ENCODE data around the gene ECE1.
"Not testable (repeated sequence)": the region's sequence is repeated elsewhere in the genome, so short reads cannot be mapped to it uniquely, and the experiment has no call there.

ECE1 gene

DNA sequence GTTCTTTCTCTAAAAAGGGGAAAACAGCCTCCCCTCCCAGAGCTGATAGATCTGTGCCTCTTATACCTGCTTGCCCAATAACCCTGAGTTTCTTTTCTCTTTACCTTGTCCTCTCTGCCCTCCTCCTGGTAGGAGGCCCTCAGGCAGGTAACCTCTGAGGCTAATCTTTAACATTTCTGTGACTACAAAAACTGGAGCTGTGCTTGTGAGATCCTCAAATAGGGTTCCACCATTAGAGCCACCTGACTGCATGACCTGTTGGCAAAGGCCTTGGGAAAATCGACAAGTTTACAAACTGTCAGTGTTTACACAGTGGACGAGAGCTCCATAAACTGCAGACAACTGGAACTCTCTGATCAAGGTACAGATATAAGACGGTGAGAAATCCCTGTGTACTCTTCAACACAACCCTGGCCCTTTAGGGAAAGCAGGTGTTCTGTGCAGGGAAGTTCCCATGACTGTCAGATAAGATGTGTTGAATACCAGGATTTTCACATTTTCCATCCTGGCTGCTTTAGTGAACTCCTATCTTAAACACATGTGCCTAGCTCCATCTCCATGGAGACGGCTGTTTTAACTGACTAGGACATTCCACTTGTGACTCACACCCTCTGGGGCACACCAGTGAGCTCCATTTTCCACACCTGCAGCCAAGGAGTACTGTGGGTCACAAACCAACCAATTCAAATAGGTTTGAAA lies 38.3 kb downstream of the ECE1 start:
- DNase-seq (ENCODE audit: low read depth) = no peak

DNA sequence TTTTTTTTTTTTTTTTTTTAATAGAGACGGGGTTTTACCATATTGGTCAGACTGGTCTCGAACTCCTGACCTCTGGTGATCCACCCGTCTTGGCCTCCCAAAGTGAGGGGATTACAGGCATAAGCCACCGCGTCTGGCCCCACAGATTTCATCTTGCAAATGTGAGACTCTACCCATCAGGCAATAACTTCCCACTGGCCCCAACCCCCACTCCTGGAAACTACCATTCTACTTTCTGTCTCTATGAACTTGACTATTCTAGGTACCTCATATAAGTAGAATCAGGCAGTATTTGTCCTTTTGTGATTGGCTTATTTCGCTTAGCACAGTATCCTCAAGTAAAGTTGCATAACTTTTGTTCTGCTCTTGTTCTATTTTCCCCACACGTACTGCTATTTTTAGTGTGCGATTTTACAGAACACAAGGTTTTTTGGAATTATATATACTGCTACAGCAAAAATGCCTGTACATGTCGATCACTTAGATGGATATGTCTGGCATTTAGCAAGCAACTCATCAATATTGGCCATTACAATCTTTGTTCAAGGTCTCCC lies 40.2 kb downstream of the ECE1 start:
- DNase-seq (ENCODE audit: low read depth) = no peak

DNA sequence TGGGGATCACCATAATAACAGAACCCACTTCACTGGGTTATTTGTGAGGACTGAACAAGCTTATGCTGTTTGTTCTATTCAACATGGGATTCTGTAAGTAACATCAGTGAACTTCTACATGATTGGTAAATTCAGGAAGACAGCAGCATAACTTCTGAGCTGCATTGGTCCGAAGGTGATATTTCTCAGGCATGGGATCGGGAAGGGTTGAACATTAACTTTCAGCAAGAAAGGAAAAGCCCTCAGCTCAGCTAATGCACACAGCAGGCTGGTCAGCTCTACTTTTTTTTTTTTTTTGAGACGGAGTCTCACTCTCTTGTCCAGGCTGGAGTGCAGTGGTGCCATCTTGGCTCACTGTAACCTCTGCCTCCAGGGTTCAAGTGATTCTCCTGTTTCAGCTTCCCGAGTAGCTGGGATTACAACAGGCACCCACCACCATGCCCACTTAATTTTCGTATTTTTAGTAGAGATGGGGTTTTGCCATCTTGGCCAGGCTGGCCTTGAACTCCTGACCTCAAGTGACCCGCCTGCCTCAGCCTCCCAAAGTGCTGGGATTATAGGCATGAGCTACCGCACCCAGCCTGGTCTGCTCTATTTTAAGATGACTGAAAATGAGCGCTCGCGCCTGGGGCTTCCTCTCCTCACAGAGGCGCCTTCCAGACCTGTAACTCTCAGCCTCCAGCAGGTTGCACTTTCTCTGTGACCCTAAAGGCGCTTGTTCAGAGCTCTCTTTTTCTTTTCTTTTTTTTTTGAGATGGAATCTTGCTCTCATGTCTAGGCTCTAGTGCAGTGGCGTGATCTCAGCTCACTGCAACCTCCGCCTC lies 42.2 kb downstream of the ECE1 start:
- DNase-seq (ENCODE audit: low read depth) = no peak

GRCh38 chr1:21246905-21247642 lies 43.2 kb downstream of the ECE1 start:
- DNase-seq (ENCODE audit: low read depth) = no peak

DNA sequence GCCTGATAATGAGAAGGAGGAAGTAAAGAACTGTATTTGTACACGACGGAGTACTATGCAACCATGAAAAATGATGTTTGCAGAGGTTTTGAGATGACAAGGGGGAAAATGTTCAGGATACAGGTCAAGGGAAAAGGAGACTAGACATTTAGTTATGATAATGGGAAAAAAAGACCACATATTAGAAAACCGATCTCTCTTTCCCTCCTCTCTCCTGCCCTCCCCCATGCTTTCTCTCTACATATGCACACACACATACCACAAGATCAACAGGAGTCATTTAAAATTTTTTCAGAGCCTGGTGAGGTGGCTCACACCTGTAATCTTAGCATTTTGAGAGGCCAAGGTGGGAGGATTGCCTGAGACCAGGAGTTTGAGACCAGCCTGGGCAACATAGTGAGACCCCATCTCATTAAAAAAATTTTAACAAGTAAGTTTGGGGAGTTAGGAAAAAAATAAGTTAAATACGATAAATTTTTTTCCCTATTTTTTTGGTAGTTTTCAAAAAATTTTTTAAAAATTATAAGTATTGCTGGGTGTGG lies 44.5 kb downstream of the ECE1 start:
- no peak for DNase-seq (ENCODE audit: low read depth)

DNA sequence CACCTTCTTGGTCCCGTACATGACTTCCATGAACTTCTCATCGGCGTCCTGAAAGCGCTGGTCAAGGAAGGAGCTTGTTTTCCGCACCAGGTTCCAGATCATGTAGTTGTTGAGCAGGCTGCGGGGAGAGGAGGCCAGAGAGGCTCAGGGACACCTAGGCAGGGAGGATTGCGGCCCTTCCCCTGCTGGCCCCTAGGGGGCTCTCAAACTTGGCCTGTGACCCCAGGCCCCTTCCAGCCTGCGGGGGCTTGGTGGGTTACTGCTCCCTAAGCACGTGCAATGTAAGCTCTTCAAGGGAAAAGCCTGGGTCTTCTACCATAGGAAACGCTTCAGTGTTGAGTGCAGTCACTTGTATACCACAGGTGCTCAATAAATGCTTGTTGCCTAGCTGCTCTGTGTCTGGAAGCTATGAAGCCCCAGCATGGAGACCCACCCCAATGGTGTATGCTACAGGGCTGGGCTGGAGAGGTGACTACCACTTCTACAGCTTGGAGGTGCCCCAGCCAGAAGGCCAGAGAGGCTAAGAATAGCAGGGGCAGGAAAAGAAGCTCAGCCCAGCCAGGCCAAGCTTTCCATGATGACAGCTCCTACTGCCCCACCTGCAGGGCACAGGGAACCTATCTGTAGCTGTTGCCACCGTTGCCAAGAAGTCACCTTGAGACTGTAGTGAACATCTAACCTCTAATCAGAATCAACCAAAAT lies 45.1 kb downstream of the ECE1 start:
- no peak for DNase-seq (ENCODE audit: low read depth)

DNA sequence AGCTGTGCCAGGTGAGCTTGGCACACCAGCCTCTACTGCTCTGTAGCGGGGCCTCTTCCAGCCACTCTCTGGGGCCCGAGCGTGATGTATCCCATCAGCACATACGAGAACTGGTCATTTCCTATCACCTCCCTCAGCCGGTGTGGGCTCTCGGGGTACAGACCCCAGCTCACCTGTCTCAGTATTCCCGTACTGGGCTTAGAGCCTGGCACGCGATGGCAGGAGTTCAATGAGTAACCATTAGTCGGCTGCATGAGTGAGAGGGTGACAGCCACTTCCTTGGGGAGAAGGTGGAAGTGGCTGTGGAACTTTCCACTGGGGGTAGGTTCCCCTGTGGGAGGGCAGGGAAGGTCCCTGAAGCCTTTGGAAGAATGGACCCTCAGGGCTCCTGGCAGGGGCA lies 46.1 kb downstream of the ECE1 start:
- no peak for DNase-seq (ENCODE audit: low read depth)

GRCh38 chr1:21242846-21243245 lies 47.4 kb downstream of the ECE1 start:
- DNase-seq (ENCODE audit: low read depth) = no peak

DNA sequence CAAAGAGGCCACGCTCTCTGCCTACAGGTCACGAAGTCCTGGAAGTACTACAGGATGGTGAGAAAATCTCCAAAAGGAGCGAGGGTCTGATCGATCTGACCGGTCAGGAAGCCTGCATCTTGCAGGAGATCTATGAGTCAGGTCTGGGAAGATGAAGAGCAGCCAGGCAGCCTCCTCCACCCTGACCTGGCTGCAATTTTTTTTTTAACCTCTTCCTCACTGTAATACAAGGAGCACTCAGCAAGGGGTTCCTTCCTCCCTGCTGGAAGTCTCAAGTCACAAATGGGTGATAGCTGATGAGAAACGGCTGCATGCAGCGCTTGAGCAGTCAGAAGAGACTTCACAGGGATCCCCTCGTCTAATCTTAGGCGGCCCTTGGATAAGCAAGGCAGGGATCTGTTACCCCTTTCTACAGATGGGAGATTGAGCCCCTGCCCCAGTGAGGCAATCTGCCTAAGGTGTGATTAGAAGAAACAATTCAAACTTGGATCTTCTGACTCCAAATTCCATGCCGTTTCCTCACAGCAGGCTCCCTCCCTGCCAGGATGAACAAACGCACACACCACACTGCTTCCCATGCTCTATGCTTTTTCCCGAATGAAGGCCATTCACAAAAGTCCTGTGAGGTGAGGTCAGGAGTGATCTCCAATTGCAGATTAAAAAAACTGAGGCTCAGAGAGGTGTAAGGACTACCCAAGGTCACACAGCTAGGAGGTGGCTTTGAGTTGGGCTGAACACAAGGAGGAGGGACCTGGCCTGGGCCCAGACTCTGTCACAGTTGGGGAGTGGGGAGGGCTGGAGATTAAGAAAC lies 48.3 kb downstream of the ECE1 start:
- no peak for DNase-seq (ENCODE audit: low read depth)

DNA sequence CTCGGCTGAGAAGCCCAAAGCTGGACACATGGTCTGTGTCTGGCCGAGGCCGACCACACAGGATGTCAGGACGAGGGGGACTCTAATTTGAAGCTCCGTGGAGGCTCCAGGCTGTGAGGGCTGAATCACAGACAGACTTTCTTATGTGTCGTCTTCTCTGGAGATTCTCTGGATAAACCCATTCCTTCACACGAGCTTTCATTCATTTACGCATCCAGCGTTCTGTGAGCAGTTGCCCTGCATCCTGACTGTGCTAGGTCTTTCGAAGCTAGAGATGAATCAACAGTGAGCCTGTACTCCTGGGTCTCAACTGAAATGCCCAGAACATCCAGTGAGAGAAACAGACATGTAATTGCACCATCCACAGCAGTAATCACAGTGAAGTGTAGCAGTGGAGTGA lies 49.6 kb downstream of the ECE1 start:
- DNase-seq (ENCODE audit: low read depth) = no peak

GRCh38 chr1:21239221-21239620 lies 51.0 kb downstream of the ECE1 start:
- DNase-seq (ENCODE audit: low read depth) = no peak

- DNase-seq (ENCODE audit: low read depth) = no peak
These were observed 52.0 kb downstream of the ECE1 start for GRCh38 chr1:21238141-21238800.

DNA sequence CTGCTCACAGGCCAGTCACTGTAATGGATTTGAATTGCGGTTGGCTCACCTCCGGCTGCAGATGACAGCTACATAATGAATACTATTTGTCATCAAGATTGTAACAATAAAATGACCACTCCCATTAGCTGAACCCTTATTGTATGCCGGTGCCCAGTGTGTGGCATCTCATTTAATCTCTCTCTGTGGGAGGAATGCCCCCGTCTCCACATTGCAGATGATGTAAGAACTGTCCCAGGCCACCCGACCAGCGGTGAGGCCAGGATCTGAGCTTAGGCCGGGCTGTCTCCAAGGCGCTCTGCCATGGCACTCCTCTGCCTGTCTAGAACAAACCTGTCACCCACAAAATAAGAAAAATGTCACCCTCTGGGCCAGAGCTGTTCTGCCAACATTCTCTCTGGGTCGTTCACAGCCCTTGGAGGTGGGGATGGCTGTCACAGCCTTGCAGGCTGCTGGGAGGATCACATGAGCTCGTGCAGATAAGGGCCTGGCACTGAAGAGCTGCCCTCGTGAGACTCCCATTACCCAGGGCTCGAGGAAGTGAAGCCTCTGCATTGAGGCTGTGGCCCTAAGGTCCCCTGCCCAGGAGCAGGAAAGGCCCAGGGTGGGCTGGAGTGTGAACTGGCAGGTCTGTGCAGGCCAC lies 52.7 kb downstream of the ECE1 start:
- no peak for DNase-seq (ENCODE audit: low read depth)

GRCh38 chr1:21236178-21236577 lies 54.1 kb downstream of the ECE1 start:
- no peak for DNase-seq (ENCODE audit: low read depth)

DNA sequence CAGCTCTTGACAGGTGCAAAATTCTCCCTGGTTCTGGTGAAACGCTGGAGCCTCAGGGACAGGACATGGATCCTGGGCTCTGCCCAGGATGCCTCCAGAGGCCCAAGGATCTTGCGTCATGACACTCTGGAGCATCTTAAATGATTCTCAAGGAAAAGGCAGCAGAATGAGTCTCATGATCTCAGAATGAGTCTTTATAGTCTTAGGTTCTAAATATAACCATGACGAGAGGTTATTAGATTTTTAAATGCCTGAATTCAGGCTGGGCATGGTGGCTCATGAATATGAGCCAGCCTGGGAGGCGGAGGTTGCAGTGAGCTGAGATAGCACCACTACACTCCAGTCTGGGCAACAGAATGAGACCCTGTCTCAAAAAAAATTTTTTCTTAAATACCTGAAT lies 55.5 kb downstream of the ECE1 start:
- no peak for DNase-seq (ENCODE audit: low read depth)

DNA sequence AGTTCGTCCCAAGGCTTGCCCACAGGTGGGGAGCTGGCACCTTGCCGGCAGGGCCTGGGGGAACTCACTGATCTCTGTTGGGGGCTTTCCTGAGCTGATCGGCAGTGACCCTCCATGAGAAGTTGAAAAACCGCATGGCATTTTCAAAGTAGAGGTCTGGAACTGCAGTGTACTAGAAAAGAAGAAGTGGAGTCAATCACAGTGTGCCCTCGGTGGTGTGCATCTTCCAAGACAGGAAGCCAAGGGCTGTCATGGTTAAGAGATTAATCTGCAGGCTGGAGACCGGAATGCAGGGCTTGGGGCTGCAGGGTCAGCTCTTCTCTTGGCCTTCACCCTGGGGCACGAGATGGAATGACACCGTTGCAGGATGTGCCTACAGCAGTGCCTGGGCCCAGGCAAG lies 56.8 kb downstream of the ECE1 start:
- DNase-seq (ENCODE audit: low read depth) = no peak

DNA sequence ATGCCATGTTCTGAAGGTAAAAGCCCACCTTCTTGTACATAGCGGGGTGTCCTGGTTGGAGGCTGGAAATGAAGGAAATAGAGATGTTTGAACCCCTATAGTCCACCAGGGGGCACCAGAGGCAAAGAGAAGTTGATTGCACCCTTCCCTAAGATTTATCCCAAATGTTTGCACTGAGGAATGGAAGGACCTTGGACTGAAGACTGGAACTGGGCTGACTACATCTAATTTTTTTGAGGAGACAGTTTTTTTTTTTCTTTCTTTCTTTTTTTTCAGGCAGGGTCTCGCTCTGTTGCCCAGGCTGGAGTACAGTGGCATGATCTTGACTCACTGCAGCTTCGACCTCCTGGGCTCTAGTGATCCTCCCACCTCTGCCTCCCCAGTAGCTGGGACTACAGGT lies 58.2 kb downstream of the ECE1 start:
- DNase-seq (ENCODE audit: low read depth) = no peak

DNA sequence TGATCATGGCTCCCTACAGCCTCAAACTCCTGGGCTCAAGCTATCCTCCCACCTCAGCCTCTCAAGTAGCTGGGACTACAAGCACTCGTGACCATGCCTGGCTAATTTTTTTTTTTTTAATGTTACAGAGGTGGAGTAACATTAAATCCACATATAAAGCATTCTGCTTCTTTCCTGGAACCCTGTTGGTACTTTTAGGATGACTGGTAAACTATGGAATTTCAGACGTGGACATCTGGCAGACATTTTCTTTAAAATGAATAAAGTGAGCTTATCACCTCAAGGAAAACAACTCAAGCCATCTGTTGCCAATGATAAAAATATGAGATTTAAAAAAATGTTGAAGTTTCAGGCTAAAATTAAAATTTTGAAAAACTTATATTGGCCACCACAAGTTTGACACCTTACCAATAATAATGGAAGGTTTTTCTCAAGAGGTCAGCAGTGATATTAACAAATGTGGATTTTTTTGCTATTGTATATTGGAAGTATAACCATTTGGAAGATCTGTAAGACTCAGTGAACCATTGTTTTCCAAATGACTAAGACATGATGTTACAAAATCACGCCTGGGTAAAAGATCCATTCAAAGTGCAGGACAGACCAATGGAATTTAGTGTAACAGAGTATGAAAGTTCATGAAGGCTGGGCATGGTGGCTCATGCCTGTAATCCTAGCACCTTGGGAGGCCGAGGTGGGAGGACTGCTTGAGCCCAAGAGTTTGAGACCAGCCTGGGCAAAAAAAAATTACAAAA lies 60.8 kb downstream of the ECE1 start:
- no peak for DNase-seq (ENCODE audit: low read depth)

DNA sequence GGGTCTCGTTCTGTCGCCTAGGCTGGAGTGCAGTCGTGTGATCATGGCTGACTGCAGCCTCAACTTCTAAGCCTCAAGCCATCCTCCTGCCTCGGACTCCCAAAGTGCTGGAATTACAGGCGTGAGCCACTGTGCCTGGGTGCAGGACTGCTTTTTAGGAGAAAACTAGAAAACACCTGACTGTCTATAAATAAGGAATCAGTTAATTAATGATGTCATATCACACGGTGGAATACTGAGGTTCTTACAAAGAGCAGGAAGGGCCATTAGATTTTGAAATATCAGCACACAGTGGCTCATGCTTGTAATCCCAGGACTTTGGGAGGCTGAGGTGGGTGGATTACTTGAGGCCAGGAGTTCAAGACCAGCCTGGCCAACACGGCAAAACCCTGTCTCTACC lies 62.0 kb downstream of the ECE1 start:
- DNase-seq (ENCODE audit: low read depth) = not testable (repeated sequence)

All from HS-27A (cell line).